Limb (tissue), 2 donors: ENCODE data around the gene TTR.
A peak's percentile ranks its signal among the peaks of the same experiment; 100 is the strongest.

ENCODE experiments used
- DNase-seq, 2 donors: peaks; one replicate each; pipeline ENCODE4 v3.0.0-alpha.2; 2016; ENCODE audit errors: extremely low spot score in 2 of 2

TTR gene

DNA sequence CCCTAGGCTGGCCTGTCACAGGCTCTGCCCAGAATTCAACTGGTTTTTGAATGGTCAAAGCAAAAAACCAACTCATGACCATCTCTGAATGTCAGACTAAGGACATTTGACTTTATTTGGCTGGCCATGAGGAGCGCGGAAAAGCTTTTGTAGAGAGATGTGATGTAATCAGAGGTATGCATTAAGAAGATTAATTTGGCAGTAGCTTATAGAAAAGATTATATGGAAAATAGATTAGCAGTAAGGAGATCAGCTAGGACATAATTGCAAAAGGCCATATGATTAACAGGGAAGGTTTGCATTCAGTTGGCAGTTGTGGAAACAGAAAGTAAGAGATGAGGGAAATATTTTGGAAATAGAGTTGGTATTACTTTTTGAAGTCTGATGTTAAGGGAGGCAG lies 12.3 kb upstream of the TTR start:
- no peak for DNase-seq

DNA sequence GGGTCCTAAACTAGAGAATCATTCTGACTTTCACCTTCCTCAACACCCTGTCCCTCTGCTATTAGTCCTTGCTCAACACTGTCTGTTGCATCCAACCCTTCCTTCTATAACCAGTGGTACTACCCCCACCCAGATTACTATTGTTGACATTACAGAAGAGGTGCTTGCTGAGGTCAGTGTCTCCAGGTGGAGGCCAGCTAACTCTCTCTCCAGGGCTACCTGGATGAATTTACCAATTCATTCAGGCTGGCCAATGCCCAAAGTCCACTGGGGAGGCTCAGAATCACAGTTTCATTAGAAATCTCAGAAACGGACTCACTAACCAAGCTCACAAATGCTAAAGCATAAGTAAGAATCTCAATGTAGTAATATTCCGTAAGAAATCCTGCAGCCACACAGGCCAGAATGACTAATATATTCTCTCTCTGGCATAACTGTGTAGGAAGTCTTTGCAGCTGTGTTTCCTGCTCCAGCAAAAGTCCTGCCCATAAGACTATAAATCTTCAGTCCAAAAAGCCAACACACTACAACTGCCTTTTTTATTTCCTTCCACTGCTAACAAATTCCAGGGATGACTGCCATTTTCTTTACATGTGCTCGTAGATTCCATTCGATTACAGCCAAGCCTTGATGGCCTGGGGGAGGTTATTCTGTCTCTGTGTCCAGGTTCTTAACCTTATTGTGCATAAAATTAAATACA lies 10.0 kb upstream of the TTR start:
- peak in 1 of 2 donors; percentile 48 for DNase-seq

DNA sequence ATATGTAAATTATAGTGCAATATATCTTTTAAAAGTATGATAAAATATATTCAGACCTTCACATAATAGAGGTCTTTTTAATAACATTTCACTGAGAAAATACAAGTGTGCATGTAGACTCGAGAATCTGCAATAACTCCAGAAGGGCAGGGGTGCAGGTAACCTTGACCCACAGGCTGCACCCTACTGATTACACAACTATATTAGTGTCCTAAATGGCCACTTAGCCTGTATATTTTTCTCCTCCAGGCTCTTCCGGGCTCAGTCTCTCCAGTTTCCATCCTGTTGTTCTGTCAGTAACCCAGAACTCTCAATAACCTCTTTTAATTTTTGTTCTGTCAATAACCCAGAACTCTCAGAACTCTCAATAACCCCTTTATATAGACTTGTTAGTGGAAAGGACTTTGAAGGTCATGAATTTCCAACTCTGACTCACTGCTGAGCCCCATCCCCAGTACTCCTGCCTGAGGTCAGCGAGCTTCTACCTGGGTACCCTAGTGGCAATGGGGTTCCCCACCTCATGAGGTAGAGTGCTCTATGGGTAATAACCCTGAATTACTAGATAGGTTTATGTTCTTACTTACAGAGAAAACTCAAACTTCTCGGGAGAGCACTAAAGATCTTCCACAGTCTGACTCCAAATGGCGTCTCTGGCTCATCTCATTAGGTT lies 8.4 kb upstream of the TTR start:
- DNase-seq: no peak

DNA sequence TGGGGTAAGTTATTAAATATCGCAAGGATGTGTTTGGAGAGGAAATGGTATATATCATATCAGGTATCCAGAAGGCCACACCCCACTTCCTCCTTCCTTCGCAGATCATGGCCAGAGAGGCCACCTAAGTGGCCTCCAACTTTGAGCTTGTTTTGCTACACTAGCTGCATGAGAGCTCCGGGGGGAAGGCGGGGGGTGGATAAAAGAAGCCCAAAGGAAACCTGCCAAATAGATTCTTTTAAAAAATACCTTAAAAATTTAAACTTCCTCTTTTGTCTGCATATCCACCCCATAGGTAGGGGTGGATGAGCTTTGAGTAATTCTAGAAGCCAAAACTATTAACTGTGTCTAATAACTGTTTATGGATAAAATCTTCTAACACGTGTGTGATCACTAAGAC lies 5.7 kb upstream of the TTR start:
- DNase-seq: no peak

DNA sequence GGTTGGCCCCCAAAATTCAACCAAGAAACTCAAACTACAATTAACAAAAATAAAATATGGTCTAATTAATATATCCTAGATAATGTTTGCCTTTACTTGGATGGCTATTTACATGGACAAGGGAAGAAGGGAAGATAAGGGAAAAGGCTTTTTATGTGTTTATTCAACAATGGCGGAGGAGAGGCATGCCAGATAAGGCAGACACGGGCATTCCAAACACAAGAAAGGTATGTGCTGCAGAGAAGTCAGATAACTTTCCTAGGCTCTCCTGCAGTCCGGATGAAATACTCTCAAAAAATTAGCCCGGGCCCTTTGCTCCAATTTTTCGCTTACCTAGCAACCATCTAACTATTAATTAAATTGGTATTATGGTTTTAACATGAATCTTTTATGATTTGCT lies 5.1 kb upstream of the TTR start:
- no peak for DNase-seq

DNA sequence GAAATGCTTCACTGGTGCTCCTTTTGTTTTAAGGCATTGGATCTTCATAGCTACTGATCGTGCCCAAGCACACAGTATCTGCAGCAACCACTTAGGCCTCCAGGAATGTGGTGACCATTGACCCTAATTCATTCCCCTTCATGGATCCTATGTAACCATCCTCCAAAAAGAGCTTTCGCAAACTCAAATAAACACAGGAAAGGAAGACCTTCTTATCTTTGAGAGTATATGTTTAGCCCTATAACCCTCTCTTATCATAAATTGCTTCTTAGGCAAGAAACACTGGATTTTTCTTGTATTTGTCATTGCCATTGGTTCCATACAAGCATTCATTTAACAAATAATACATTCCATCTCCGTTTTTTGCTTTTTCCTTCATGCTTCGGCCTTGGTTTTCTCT lies 4.1 kb upstream of the TTR start:
- no peak for DNase-seq

DNA sequence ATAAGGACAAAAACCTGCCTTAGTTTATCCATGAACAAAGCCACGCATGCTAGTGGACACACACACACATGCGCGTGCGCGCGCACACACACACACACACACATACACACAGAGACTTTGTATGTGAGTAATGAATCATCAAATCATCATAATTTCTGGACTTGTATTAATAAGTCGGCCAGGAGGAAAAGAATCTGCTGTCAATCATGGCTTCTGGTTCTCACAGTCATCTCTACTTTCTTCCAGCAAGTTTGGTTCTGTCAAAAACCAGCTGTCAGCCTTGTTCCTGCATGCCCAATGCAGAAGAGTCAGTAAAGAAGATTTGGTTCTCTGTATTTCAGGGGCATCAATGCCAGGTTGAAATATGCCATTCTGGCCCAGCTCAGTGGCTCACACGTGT lies 1.1 kb upstream of the TTR start:
- DNase-seq: no peak

DNA sequence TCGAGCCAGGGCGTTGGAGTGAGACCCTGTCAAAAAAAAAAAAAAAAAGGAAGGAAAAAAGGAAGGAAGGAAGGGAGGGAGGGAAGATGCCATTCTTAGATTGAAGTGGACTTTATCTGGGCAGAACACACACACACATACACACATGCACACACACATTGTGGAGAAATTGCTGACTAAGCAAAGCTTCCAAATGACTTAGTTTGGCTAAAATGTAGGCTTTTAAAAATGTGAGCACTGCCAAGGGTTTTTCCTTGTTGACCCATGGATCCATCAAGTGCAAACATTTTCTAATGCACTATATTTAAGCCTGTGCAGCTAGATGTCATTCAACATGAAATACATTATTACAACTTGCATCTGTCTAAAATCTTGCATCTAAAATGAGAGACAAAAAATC lies 564 bp upstream of the TTR start:
- no peak for DNase-seq

DNA sequence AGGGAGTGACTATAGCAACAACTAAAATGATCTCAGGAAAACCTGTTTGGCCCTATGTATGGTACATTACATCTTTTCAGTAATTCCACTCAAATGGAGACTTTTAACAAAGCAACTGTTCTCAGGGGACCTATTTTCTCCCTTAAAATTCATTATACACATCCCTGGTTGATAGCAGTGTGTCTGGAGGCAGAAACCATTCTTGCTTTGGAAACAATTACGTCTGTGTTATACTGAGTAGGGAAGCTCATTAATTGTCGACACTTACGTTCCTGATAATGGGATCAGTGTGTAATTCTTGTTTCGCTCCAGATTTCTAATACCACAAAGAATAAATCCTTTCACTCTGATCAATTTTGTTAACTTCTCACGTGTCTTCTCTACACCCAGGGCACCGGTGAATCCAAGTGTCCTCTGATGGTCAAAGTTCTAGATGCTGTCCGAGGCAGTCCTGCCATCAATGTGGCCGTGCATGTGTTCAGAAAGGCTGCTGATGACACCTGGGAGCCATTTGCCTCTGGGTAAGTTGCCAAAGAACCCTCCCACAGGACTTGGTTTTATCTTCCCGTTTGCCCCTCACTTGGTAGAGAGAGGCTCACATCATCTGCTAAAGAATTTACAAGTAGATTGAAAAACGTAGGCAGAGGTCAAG lies 955 bp downstream of the TTR start:
- DNase-seq: peak in 1 of 2 donors; percentile 38

DNA sequence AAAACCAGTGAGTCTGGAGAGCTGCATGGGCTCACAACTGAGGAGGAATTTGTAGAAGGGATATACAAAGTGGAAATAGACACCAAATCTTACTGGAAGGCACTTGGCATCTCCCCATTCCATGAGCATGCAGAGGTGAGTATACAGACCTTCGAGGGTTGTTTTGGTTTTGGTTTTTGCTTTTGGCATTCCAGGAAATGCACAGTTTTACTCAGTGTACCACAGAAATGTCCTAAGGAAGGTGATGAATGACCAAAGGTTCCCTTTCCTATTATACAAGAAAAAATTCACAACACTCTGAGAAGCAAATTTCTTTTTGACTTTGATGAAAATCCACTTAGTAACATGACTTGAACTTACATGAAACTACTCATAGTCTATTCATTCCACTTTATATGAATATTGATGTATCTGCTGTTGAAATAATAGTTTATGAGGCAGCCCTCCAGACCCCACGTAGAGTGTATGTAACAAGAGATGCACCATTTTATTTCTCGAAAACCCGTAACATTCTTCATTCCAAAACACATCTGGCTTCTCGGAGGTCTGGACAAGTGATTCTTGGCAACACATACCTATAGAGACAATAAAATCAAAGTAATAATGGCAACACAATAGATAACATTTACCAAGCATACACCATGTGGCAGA lies 3.6 kb downstream of the TTR start:
- no peak for DNase-seq

DNA sequence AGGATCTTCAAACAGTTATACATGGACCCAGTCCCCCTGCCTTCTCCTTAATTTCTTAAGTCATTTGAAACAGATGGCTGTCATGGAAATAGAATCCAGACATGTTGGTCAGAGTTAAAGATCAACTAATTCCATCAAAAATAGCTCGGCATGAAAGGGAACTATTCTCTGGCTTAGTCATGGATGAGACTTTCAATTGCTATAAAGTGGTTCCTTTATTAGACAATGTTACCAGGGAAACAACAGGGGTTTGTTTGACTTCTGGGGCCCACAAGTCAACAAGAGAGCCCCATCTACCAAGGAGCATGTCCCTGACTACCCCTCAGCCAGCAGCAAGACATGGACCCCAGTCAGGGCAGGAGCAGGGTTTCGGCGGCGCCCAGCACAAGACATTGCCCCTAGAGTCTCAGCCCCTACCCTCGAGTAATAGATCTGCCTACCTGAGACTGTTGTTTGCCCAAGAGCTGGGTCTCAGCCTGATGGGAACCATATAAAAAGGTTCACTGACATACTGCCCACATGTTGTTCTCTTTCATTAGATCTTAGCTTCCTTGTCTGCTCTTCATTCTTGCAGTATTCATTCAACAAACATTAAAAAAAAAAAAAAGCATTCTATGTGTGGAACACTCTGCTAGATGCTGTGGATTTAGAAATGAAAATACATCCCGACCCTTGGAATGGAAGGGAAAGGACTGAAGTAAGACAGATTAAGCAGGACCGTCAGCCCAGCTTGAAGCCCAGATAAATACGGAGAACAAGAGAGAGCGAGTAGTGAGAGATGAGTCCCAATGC lies 4.6 kb downstream of the TTR start:
- no peak for DNase-seq

DNA sequence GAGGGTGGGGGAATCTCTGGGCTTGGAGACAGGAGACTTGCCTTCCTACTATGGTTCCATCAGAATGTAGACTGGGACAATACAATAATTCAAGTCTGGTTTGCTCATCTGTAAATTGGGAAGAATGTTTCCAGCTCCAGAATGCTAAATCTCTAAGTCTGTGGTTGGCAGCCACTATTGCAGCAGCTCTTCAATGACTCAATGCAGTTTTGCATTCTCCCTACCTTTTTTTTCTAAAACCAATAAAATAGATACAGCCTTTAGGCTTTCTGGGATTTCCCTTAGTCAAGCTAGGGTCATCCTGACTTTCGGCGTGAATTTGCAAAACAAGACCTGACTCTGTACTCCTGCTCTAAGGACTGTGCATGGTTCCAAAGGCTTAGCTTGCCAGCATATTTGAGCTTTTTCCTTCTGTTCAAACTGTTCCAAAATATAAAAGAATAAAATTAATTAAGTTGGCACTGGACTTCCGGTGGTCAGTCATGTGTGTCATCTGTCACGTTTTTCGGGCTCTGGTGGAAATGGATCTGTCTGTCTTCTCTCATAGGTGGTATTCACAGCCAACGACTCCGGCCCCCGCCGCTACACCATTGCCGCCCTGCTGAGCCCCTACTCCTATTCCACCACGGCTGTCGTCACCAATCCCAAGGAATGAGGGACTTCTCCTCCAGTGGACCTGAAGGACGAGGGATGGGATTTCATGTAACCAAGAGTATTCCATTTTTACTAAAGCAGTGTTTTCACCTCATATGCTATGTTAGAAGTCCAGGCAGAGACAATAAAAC lies 6.5 kb downstream of the TTR start:
- DNase-seq: no peak

DNA sequence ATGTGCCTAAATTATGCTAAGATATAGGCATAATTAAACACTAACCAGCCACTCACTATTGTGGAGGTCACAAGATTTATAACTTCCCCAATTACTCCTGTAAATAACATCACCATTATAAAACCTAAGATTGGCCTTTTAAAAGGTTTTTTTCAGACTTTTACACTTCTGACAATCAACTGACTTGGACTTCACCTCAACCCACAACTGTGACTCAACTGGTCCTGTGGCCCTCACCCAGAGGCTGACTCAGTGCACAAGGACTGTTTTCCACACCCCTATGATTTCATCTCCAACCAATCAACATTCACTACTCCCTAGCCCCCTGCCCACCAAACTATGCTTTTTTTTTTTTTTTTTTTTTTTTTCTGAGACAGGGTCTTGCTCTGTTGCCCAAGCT lies 11.6 kb downstream of the TTR start:
- DNase-seq: no peak

DNA sequence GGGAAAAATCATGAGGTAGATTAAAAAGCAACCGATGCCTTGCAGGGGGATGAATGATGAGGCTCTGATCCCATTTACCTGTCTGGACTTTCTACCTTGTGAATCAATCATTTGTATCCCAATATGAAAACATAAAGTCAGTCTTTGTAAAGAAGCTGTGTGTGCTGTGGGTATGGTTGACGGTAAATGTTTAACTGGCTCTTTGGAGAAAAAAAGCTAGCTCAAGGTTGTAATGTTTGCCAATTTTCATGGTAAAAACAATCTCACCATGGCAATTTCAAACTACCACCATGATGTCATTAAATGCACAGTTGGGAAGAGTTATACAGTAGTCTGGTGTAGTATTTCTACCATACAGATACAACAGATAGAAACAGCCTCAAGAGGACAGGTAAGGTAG lies 14.6 kb downstream of the TTR start:
- DNase-seq: no peak

DNA sequence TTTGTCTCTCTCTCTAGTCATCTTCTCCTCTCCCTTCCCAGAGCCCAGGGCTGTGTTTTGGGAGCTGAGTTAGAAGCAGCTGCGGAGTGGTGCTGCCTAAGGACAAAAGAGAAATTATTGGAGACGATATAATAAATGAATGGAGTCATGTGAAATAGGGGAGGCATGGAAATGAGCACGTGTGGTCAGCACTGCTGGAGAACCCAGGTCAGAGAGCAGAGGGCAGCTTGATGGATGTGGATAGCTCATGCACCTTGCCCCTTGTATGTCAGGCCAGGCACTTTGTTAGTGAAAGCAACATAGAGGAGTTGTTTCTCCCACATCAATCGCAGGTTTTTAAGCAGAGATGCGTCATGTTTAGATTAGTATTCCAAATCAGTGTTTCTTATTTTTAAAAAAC lies 15.7 kb downstream of the TTR start:
- DNase-seq: no peak

DNA sequence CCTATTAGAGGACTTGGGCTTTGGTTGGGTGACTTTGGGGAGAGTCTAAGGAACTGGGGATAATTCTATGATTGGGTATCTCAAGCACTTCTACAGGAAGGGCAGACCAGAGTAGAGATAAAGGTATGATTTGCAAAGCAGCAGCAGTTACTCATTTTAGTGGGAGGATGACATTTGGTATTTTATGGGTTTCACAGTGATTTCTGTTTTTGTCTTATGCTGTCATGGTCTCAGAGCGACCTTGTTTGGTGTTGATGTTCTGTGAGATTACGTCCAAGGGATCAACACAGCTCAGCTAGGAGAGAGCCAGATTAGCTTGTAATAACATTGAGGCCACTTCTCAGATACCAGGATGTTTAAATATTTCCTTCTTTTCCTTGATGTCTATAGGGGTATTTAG lies 18.2 kb downstream of the TTR start:
- DNase-seq: no peak

DNA sequence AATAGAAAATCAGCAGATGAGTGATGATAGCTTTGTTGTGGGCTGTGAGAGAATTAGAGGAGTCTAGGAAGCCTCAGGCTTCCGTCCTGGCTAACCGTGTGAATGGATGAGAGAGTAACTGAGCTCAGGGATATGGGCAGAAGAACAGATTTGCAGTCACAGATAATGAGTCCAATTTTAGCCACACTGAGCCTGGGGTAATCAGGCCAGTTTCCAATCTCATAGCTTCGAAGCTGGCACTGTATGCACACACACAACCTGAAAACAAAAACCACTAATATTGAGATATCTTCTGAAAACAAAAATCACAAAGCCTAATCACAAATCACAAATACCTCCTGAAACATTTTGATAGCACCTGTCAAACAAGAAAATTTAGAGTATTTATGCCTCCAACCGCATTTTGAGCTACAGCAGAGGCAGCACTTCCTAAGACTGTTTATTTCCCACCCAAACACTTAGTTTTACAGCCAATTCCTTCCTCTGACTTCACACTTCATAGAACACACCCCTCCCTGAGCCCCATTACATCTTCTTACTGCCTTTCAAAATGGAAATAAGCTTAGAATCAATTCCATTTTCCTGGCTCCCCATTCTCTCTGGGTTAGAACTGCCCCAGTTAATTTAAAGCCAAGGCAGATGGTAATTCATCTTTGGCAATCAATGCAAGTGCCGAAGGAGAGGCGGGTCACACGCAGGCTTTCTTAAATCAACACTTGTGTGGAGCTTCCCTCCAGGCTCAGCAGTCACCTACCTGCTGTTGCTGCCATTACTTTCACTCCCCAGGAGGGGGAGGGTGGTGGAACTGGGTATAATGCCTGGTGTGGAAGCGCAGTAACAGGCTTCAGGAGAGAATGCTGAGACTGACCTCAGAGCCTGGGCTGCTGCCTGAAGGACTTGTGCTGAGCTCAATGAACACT lies 18.9 kb downstream of the TTR start:
- no peak for DNase-seq

DNA sequence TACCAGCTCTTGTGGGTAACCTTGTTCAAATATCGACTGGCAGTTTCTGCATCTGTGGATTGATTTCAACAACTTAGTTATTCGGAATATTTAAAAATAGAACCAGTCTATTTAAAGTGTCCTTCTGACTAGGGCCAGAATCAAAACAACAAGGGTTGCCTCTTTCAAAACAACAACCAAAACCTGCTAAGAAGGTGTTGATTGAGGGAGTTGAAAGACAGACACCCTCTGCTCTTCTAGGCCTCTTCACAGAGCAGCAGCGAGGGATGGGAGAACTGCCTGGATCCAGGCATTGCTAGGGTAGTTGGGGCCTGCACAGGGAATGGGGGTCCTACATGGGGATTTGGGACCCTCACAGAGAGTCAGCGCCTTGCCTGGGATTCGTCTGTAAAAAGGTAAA lies 19.8 kb downstream of the TTR start:
- no peak for DNase-seq

DNA sequence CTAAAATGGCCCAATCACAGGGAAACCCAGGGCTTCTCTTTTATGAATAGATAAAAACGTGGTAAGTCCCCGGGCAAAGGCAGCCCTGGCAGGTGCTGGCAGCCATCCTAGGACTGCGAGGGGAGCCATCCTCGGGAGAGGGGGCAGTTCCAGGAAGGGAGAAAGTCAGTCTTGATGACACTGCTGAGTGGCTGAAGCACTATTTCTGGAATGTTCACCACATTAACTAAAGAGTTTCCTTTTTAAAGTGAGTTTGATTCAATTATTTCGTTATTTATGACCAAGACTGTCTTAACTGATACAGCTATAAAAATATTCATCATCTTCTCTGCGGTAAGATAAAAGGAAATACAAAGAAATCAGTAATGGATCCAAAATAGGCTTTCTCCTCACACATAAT lies 20.4 kb downstream of the TTR start:
- no peak for DNase-seq

DNA sequence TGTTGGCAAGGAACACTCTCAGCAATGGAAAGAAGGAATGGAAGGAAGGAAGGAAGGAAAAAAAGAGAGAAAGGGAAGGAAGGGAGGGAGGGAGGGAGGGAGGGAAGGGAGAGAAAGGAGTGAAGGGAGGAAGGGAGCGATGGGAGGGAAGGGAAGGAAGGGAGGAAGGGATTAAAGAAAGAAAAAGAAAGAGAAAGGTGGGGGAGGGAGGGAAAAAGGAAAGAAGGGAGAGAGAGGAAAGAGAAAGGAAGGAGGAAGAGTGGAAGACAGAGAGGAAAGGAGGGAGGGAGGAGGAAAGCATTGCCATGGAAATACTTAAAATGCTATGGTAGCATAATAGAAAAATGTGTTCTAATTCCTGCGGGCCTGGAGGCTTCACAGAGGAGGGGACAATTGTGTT lies 22.4 kb downstream of the TTR start:
- no peak for DNase-seq
